ENCODE measurements around the gene CDH12. TPM values are rescaled to one million over a fixed set of nuclear protein-coding genes. Genes with fewer than 3 reads are reported as not detected.

CDH12 gene
- total RNA-seq, 4 donors from 2014 or later, result 0.38 to 2.8 (median 0.94) TPM

DNA sequence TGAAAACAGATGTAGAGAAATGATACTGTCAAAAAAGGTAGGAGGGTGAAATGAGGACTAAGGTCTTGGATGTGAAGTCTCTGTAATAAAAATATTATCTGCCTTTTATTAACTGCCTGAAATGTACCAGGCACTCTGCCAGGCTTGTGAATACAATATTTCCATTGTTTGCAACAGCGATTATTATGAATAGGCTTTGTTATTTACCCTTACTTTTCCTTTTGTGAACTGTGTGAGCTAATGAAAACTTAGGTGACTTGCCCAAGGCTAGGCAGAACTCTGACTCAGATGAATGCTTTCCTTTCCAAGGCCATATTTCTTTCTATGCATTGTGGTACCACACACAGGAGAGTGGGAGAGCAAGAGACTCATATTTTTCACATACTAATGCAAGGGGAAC lies 204.1 kb downstream of the CDH12 start:
- Histone ChIP-seq H3K27ac (no peak overlapping the region), H3K4me1 (no peaks in the 10 kb centered on the region), H3K36me3 (no peaks in the 10 kb centered on the region), H3K27me3 (no peaks in the 10 kb centered on the region), H3K4me3 (no peak overlapping the region), H3K9me3 (no peaks in the 10 kb centered on the region)
- WGBS, result 24% methylated on average over 1 of the region's 1 CpG
- no peak for TF ChIP-seq POLR2AphosphoS5 (IDR thresholded peaks at IDR 0.05)
- TF ChIP-seq POLR2A (IDR thresholded peaks at IDR 0.05), result no peak
- TF ChIP-seq, protein P1, sequence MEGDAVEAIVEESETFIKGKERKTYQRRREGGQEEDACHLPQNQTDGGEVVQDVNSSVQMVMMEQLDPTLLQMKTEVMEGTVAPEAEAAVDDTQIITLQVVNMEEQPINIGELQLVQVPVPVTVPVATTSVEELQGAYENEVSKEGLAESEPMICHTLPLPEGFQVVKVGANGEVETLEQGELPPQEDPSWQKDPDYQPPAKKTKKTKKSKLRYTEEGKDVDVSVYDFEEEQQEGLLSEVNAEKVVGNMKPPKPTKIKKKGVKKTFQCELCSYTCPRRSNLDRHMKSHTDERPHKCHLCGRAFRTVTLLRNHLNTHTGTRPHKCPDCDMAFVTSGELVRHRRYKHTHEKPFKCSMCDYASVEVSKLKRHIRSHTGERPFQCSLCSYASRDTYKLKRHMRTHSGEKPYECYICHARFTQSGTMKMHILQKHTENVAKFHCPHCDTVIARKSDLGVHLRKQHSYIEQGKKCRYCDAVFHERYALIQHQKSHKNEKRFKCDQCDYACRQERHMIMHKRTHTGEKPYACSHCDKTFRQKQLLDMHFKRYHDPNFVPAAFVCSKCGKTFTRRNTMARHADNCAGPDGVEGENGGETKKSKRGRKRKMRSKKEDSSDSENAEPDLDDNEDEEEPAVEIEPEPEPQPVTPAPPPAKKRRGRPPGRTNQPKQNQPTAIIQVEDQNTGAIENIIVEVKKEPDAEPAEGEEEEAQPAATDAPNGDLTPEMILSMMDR (IDR thresholded peaks at IDR 0.05), result no peak
- TF ChIP-seq EP300 (IDR thresholded peaks at IDR 0.05), result no peak
- DNase-seq (ENCODE audit: low spot score in 2 of 2), result no peak

DNA sequence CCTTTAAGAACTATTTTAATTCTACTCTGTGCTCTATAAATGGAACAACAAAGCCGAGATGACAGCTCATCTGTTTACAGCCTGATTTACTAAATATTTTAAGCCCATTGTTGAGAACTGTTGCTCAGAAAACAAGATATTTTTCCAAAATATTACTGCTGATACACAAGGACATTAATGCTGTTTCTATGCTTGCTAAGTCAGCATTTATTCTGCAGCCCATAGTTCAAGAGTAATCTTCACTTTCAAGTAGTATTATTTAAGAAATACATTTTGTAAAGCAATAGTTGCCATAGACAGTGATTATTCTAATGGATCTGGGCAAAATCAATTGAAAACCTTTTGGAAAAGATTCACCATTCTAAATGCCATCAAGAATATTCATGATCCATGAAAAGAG lies 208.3 kb downstream of the CDH12 start:
- Histone ChIP-seq H3K27ac (no peak overlapping the region), H3K9me3 (no peaks in the 10 kb centered on the region), H3K4me1 (no peaks in the 10 kb centered on the region), H3K36me3 (no peaks in the 10 kb centered on the region), H3K27me3 (no peaks in the 10 kb centered on the region), H3K4me3 (no peak overlapping the region)
- no peak for DNase-seq (ENCODE audit: low spot score in 2 of 2)
- 64% methylated on average over 1 of the region's 1 CpG for WGBS
- TF ChIP-seq, protein P1 (IDR thresholded peaks at IDR 0.05), result no peak
- TF ChIP-seq EP300 (IDR thresholded peaks at IDR 0.05) (no peak), POLR2AphosphoS5 (IDR thresholded peaks at IDR 0.05) (no peak), POLR2A (IDR thresholded peaks at IDR 0.05) (no peak)

DNA sequence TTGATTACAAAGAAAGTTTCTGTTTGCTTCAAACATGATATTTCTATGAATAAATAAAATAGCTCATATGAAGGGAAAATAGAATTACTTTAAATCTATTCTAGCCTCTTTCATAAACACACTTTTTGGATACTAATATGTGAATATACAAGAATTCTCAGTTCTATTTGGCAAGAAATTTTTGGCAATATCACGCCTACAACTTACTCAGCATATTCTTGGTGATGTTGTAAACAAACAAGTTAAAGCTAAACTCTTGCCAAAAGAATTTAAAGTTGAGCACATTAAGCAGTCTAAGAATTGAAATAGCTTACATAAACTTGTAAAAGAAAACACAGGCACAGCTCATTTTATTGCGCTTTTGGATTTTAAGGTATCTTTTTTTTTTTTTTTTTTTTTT lies 209.8 kb downstream of the CDH12 start:
- Histone ChIP-seq H3K4me3 (no peak overlapping the region), H3K36me3 (no peaks in the 10 kb centered on the region), H3K27ac (no peak overlapping the region), H3K9me3 (no peaks in the 10 kb centered on the region), H3K27me3 (no peaks in the 10 kb centered on the region), H3K4me1 (no peaks in the 10 kb centered on the region)
- 40% methylated on average over 2 of the region's 2 CpGs for WGBS
- DNase-seq (ENCODE audit: low spot score in 2 of 2), result no peak
- no peak for TF ChIP-seq POLR2A (IDR thresholded peaks at IDR 0.05)
- TF ChIP-seq POLR2AphosphoS5 (IDR thresholded peaks at IDR 0.05), result no peak
- TF ChIP-seq, protein P1 (IDR thresholded peaks at IDR 0.05), result no peak
- TF ChIP-seq EP300 (IDR thresholded peaks at IDR 0.05), result no peak

DNA sequence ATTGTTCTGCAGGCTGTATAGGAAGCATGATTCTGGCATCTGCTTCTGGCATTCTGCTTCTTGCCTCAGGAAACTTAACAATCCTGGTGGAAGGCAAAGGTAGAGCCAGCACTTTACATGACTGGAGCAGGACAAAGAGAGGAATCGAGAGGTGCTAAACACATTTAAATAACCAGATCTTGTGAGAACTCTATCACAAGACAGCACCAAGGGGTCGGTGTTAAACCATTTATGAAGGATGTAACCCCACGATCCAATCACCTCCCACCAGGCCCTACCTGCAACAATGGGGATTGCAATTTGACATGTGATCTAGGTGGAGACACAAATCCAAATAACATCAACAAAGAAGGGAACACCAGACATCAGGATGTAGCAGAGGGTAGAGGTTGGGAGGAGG lies 221.5 kb downstream of the CDH12 start:
- Histone ChIP-seq H3K27ac (no peak overlapping the region), H3K4me1 (no peaks in the 10 kb centered on the region), H3K36me3 (no peaks in the 10 kb centered on the region), H3K9me3 (no peaks in the 10 kb centered on the region), H3K27me3 (no peaks in the 10 kb centered on the region), H3K4me3 (no peak overlapping the region)
- no peak for TF ChIP-seq EP300 (IDR thresholded peaks at IDR 0.05)
- no peak for TF ChIP-seq POLR2A (IDR thresholded peaks at IDR 0.05)
- TF ChIP-seq, protein P1 (IDR thresholded peaks at IDR 0.05), result no peak
- no peak for TF ChIP-seq POLR2AphosphoS5 (IDR thresholded peaks at IDR 0.05)
- no peak for DNase-seq (ENCODE audit: low spot score in 2 of 2)
- 68% methylated on average over 3 of the region's 3 CpGs for WGBS

DNA sequence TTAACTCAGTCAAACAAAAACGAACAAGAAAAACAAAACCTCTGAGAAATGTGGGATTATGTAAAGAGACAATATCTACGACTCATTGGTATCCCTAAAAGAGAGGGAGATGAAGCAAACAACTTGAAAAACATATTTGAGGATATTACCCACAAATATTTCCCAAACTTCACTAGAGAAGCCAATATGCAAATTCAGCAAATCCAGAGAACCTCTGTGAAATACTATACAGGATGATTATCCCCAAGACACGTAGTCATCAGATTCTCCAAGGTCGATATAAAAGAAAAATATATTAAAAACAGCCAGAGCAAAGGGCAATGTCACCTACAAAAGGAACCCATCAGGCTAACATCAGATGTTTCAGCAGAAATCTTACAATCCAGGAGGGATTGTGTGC lies 226.1 kb downstream of the CDH12 start:
- Histone ChIP-seq H3K36me3 (no peaks in the 10 kb centered on the region), H3K27me3 (no peaks in the 10 kb centered on the region), H3K4me3 (no peak overlapping the region), H3K4me1 (no peaks in the 10 kb centered on the region), H3K9me3 (peaks cover 9% of the 10 kb centered on the region), H3K27ac (no peak overlapping the region)
- TF ChIP-seq POLR2A (IDR thresholded peaks at IDR 0.05) (no peak), POLR2AphosphoS5 (IDR thresholded peaks at IDR 0.05) (no peak), EP300 (IDR thresholded peaks at IDR 0.05) (no peak)
- TF ChIP-seq, protein P1 (IDR thresholded peaks at IDR 0.05), result no peak
- DNase-seq (ENCODE audit: low spot score in 2 of 2), result no peak
- WGBS, result 86% methylated on average over 4 of the region's 4 CpGs

Data from suprapubic skin (tissue), 4 donors.